NCI-H1105 (cell line): ENCODE measurements around the gene SOX11.

ENCODE experiments used
- DNase-seq: peaks from one replicate; lab custom pipeline; 2025; lab: John Stamatoyannopoulos, UW

The SOX11 gene

GRCh38 chr2:5692561-5693286 is 540 bp downstream of the SOX11 start:
- DNase-seq: peak; percentile 16

- peak; percentile 49 for DNase-seq
These were observed 1.4 kb downstream of the SOX11 start for GRCh38 chr2:5693287-5694201.

- peak; percentile 29 for DNase-seq
These were observed 2.1 kb downstream of the SOX11 start for GRCh38 chr2:5694306-5694705.

GRCh38 chr2:5695654-5696403 is 3.6 kb downstream of the SOX11 start:
- DNase-seq: peak; percentile 34

GRCh38 chr2:5696404-5696944 is 4.3 kb downstream of the SOX11 start:
- peak; percentile 34 for DNase-seq

- DNase-seq: peak; percentile 71
These were observed 4.8 kb downstream of the SOX11 start for GRCh38 chr2:5696945-5697521.

GRCh38 chr2:5697562-5697961 is 5.4 kb downstream of the SOX11 start:
- no peak for DNase-seq

GRCh38 chr2:5698134-5698533 is 6.0 kb downstream of the SOX11 start:
- no peak for DNase-seq

GRCh38 chr2:5699963-5700362 is 7.8 kb downstream of the SOX11 start:
- no peak for DNase-seq

GRCh38 chr2:5700551-5700950 is 8.4 kb downstream of the SOX11 start:
- DNase-seq: no peak

GRCh38 chr2:5701266-5701665 is 9.1 kb downstream of the SOX11 start:
- no peak for DNase-seq

GRCh38 chr2:5703166-5703565 is 11.0 kb downstream of the SOX11 start:
- DNase-seq: no peak

GRCh38 chr2:5705490-5705889 is 13.3 kb downstream of the SOX11 start:
- DNase-seq: no peak

- DNase-seq: no peak
These were observed 14.7 kb downstream of the SOX11 start for GRCh38 chr2:5706717-5707455.

- no peak for DNase-seq
These were observed 18.4 kb downstream of the SOX11 start for GRCh38 chr2:5710615-5711014.

GRCh38 chr2:5713101-5713500 is 20.9 kb downstream of the SOX11 start:
- DNase-seq: no peak

GRCh38 chr2:5719629-5720334 is 27.6 kb downstream of the SOX11 start:
- DNase-seq: no peak

- no peak for DNase-seq
These were observed 28.2 kb downstream of the SOX11 start for GRCh38 chr2:5720426-5720825.

- DNase-seq: no peak
These were observed 30.1 kb downstream of the SOX11 start for GRCh38 chr2:5722236-5722635.
